ENCODE results near the gene DEFB114.

DEFB114 gene, protein sequence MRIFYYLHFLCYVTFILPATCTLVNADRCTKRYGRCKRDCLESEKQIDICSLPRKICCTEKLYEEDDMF

GRCh38 chr6:49964064-49964463 lies at the start of gene DEFB114:
Gene DEFB114 (minus strand): TSS chr6:49964164. CDS start chr6:49964105, 59 bp downstream.
- no peak for DNase-seq (ENCODE audit: low read depth, low spot score)
- no peak within 1 kb of the TSS for H3K27ac ChIP-seq
- H3K36me3 ChIP-seq (ENCODE audit: insufficient read depth, low read length): no peaks in the 10 kb centered on the region; the same call in 1 of the 2 replicates
- H3K9me3 ChIP-seq (ENCODE audit: low read depth, low read length): no peaks in the 10 kb centered on the region; the same call in 1 of the 2 replicates
- TF ChIP-seq POLR2AphosphoS5 (IDR thresholded peaks at IDR 0.05; ENCODE audit: borderline replicate concordance, low read depth, low read length) (no peak), EZH2 (IDR thresholded peaks at IDR 0.05) (no peak), FOXP2 (optimal IDR thresholded peaks at IDR 0.05; ENCODE audit: control extremely low read depth, extremely low read length, insufficient read depth) (no peak)
- no peak within 1 kb of the TSS for H3K4me3 ChIP-seq
- H3K9ac ChIP-seq (ENCODE audit: insufficient read length): no peak within 1 kb of the TSS

- H3K9ac ChIP-seq (ENCODE audit: insufficient read length): no peak overlapping the region
- no peak for DNase-seq (ENCODE audit: low read depth, low spot score)
- no peak overlapping the region for H3K4me3 ChIP-seq
- H3K9me3 ChIP-seq (ENCODE audit: low read depth, low read length): no peaks in the 10 kb centered on the region
- no peak overlapping the region for H3K27ac ChIP-seq
- TF ChIP-seq POLR2AphosphoS5 (IDR thresholded peaks at IDR 0.05; ENCODE audit: borderline replicate concordance, low read depth, low read length) (no peak), EZH2 (IDR thresholded peaks at IDR 0.05) (no peak), FOXP2 (optimal IDR thresholded peaks at IDR 0.05; ENCODE audit: control extremely low read depth, extremely low read length, insufficient read depth) (no peak)
- H3K36me3 ChIP-seq (ENCODE audit: insufficient read depth, low read length): no peaks in the 10 kb centered on the region
Observed at GRCh38 chr6:50007819-50008218, 43.9 kb upstream of the DEFB114 start.

DNA sequence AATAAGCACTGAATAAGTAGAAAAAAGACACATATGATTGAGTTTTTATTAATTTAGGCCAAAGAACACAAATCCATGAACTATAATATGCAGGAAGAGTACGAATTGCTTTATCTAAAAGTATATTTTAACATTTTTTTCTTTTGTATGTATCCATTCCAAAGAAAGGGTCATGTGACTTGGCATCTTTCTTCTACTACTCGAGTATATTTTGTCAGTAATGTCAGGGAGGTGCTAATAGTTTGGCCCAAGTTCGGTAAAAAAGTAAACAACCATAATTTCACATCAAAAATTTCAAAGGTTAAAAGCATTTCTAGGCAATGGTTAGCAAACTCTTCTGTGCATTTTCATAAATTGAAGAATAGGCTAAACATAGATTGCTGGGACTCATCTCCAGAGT lies 39.2 kb upstream of the DEFB114 start:
- no peaks in the 10 kb centered on the region for H3K9me3 ChIP-seq (ENCODE audit: low read depth, low read length)
- H3K27ac ChIP-seq: no peak overlapping the region
- no peak overlapping the region for H3K9ac ChIP-seq (ENCODE audit: insufficient read length)
- H3K4me3 ChIP-seq: no peak overlapping the region
- no peak for DNase-seq (ENCODE audit: low read depth, low spot score)
- no peaks in the 10 kb centered on the region for H3K36me3 ChIP-seq (ENCODE audit: insufficient read depth, low read length)
- TF ChIP-seq FOXP2 (optimal IDR thresholded peaks at IDR 0.05; ENCODE audit: control extremely low read depth, extremely low read length, insufficient read depth): no peak
- TF ChIP-seq EZH2 (IDR thresholded peaks at IDR 0.05): no peak
- TF ChIP-seq POLR2AphosphoS5 (IDR thresholded peaks at IDR 0.05; ENCODE audit: borderline replicate concordance, low read depth, low read length): no peak

DNA sequence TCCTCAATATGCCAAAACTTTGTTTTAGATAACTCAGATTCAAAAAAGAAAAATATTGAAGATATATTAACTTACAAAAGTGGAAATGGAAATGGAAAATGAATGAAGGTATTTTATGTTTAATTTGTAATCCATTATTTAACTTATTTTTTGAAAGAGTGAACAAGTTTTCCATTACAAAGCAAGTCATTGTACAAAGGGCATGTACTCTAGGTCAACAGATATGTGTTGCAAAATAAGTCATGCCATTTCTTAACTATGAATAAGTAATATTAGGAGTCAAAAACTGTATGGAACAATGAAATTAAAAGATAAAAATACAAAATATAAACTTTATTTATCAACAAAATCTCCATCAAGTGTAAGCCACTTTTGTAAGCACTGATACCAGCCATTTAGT lies 31.3 kb upstream of the DEFB114 start:
- Histone ChIP-seq H3K9me3 (ENCODE audit: low read depth, low read length) (no peaks in the 10 kb centered on the region), H3K4me3 (no peak overlapping the region), H3K9ac (ENCODE audit: insufficient read length) (no peak overlapping the region), H3K36me3 (ENCODE audit: insufficient read depth, low read length) (no peaks in the 10 kb centered on the region), H3K27ac (no peak overlapping the region)
- DNase-seq (ENCODE audit: low read depth, low spot score): no peak
- TF ChIP-seq EZH2 (IDR thresholded peaks at IDR 0.05) (no peak), POLR2AphosphoS5 (IDR thresholded peaks at IDR 0.05; ENCODE audit: borderline replicate concordance, low read depth, low read length) (no peak), FOXP2 (optimal IDR thresholded peaks at IDR 0.05; ENCODE audit: control extremely low read depth, extremely low read length, insufficient read depth) (no peak)

- H3K9me3 ChIP-seq (ENCODE audit: low read depth, low read length): no peaks in the 10 kb centered on the region
- DNase-seq (ENCODE audit: low read depth, low spot score): no peak
- no peak overlapping the region for H3K4me3 ChIP-seq
- H3K36me3 ChIP-seq (ENCODE audit: insufficient read depth, low read length): no peaks in the 10 kb centered on the region
- H3K27ac ChIP-seq: no peak overlapping the region
- TF ChIP-seq FOXP2 (optimal IDR thresholded peaks at IDR 0.05; ENCODE audit: control extremely low read depth, extremely low read length, insufficient read depth) (no peak), EZH2 (IDR thresholded peaks at IDR 0.05) (no peak)
- no peak overlapping the region for H3K9ac ChIP-seq (ENCODE audit: insufficient read length)
Observed at GRCh38 chr6:49988900-49989299, 24.9 kb upstream of the DEFB114 start.

DNA sequence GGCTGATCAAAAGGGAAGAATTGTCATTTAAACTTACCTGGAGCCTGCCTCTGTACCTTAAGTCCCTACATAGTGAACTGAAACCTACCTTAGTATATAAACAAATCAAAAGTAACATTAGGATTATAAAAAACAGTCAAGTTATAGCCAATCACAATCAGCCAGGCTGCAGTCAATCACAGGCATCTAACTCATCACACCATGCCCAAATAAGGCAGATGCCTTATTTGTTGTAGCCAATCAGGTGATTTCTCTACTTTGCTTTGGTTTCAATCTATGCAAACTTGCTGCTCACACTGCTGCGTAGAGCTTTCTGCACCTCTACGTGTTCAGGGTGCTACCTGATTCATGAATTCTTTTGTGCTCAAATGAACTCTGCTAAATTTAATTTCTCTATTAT lies 23.8 kb upstream of the DEFB114 start:
- no peak for TF ChIP-seq FOXP2 (optimal IDR thresholded peaks at IDR 0.05; ENCODE audit: control extremely low read depth, extremely low read length, insufficient read depth)
- TF ChIP-seq POLR2AphosphoS5 (IDR thresholded peaks at IDR 0.05; ENCODE audit: borderline replicate concordance, low read depth, low read length): no peak
- TF ChIP-seq EZH2 (IDR thresholded peaks at IDR 0.05): no peak
- Histone ChIP-seq H3K9ac (ENCODE audit: insufficient read length) (no peak overlapping the region), H3K27ac (no peak overlapping the region), H3K9me3 (ENCODE audit: low read depth, low read length) (peaks cover 4% of the 10 kb centered on the region; the same call in 1 of the 2 replicates), H3K36me3 (ENCODE audit: insufficient read depth, low read length) (no peaks in the 10 kb centered on the region), H3K4me3 (no peak overlapping the region)
- no peak for DNase-seq (ENCODE audit: low read depth, low spot score)

DNA sequence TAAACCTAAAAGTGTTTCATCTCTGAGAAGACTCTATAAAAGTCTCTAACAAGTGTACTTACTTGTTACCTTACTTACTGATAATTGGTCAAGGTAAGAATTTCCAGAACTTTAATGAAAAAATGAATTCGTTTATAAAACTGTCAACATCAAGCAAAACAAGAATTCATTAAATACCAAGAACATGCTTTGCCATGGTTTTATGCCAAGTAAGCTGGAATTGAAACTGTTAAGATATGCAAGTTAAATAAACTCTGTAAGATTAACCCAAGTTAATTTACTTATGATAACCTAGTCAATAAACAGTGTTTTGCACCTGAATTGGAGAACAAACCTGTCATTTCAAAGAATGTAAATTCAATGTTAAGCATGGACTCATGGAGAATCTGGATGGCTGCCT lies 22.6 kb upstream of the DEFB114 start:
- Histone ChIP-seq H3K27ac (no peak overlapping the region), H3K9me3 (ENCODE audit: low read depth, low read length) (peaks cover 4% of the 10 kb centered on the region; the same call in 1 of the 2 replicates), H3K9ac (ENCODE audit: insufficient read length) (no peak overlapping the region), H3K36me3 (ENCODE audit: insufficient read depth, low read length) (no peaks in the 10 kb centered on the region), H3K4me3 (no peak overlapping the region)
- no peak for TF ChIP-seq POLR2AphosphoS5 (IDR thresholded peaks at IDR 0.05; ENCODE audit: borderline replicate concordance, low read depth, low read length)
- TF ChIP-seq EZH2 (IDR thresholded peaks at IDR 0.05): no peak
- no peak for TF ChIP-seq FOXP2 (optimal IDR thresholded peaks at IDR 0.05; ENCODE audit: control extremely low read depth, extremely low read length, insufficient read depth)
- no peak for DNase-seq (ENCODE audit: low read depth, low spot score)

- H3K9ac ChIP-seq (ENCODE audit: insufficient read length): no peak overlapping the region
- no peak overlapping the region for H3K4me3 ChIP-seq
- H3K27ac ChIP-seq: no peak overlapping the region
- peaks cover 4% of the 10 kb centered on the region; the same call in 1 of the 2 replicates for H3K9me3 ChIP-seq (ENCODE audit: low read depth, low read length)
- DNase-seq (ENCODE audit: low read depth, low spot score): no peak
- H3K36me3 ChIP-seq (ENCODE audit: insufficient read depth, low read length): no peaks in the 10 kb centered on the region
- TF ChIP-seq EZH2 (IDR thresholded peaks at IDR 0.05) (no peak), FOXP2 (optimal IDR thresholded peaks at IDR 0.05; ENCODE audit: control extremely low read depth, extremely low read length, insufficient read depth) (no peak), POLR2AphosphoS5 (IDR thresholded peaks at IDR 0.05; ENCODE audit: borderline replicate concordance, low read depth, low read length) (no peak)
Observed at GRCh38 chr6:49982046-49982445, 18.1 kb upstream of the DEFB114 start.

DNA sequence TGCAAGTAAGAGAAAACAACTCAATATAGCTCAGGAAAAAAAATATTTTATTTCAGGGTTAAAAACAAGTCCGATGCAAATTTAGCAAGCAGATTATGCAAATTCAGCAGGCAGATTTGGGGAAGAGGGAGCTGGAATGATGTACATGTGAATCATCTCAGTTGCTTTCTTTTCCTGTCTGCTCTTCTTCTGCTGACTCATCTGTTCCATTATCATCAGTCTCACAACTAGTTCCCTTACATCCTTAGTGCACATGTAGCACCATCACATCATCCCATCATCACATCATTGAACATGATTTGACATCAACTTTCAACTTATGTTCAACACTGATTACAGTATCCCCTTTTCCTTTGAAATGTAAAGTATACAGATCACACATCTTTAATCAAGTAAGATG lies 16.9 kb upstream of the DEFB114 start:
- H3K9me3 ChIP-seq (ENCODE audit: low read depth, low read length): peaks cover 4% of the 10 kb centered on the region; the same call in 1 of the 2 replicates
- TF ChIP-seq EZH2 (IDR thresholded peaks at IDR 0.05) (no peak), FOXP2 (optimal IDR thresholded peaks at IDR 0.05; ENCODE audit: control extremely low read depth, extremely low read length, insufficient read depth) (no peak), POLR2AphosphoS5 (IDR thresholded peaks at IDR 0.05; ENCODE audit: borderline replicate concordance, low read depth, low read length) (no peak)
- no peak overlapping the region for H3K4me3 ChIP-seq
- no peaks in the 10 kb centered on the region for H3K36me3 ChIP-seq (ENCODE audit: insufficient read depth, low read length)
- peak; percentile 28 for DNase-seq (ENCODE audit: low read depth, low spot score)
- H3K9ac ChIP-seq (ENCODE audit: insufficient read length): no peak overlapping the region
- H3K27ac ChIP-seq: no peak overlapping the region
